GM19193 (cell line): Measurements from ENCODE around the gene BPIFA1.

Source experiments
- POLR2A ChIP-seq: IDR thresholded peaks from 4 replicates; pipeline ENCODE4 v1.6.1; 2011; ENCODE audit not compliant: insufficient read depth, insufficient read length; ENCODE audit errors: extremely low read depth

BPIFA1 gene

DNA sequence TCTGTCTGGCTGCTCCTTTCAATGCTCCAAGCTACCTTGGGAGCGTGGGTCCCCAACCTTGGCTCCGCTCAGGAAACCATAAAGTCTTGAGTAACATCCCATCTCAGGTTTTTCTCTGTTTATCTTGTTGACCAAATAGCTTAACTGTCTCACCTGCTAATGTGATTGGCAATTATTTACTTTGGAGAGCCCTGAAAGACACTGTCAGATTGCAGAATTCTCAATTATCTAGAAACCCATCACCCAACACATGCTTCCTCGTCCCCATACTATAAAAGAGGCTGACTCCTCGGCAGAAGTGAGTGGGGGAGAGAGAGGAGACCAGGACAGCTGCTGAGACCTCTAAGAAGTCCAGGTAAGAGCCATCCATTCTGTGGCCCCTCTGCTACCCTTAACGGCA is at the start of gene BPIFA1:
Gene BPIFA1, plus strand, starts transcription at position 301 of the 400 bp plus-strand sequence. CDS start 1,716 bp downstream, outside the sequence.
- TF ChIP-seq POLR2A: no peak

DNA sequence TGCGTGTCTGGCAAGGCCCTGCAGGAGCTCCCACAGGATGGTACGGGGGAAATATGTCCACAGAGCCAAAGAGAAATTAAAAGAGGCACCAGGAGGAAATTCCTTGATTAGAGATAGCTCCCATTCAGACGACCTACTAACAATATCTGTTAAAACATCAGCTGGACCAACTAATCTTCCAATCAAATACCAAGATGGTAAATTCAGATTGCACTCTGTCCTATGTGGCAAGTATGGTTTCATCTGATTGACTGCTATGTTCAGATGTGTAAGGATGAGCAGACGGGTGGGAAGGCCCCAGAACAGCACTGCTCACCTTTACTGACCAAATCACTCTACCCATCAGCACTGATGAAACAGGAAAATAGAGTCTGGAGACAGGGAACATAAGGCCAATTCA is 48.3 kb upstream of the BPIFA1 start:
- TF ChIP-seq POLR2A: no peak

GRCh38 chr20:33188421-33188820 is 47.4 kb upstream of the BPIFA1 start:
- no peak for TF ChIP-seq POLR2A

GRCh38 chr20:33191484-33191883 is 44.3 kb upstream of the BPIFA1 start:
- no peak for TF ChIP-seq POLR2A

DNA sequence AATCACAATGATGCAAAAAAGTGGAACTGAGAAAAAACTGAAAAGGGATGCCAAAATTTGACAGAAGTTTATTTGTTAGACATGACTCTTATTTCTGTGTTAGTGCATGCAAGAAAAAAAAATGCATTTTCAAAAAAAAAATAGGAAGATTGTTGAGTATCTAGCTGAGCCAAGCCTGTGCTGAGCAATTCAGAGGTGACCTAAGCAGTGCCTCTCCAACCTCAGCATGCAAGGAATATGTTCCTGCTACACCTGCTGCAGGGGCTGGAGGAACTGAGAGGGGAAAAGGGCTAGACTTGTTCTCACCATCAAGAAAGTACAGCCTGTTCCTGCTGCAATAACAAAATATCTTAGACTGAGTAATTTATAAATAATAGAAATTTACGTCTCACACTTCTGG is 43.8 kb upstream of the BPIFA1 start:
- no peak for TF ChIP-seq POLR2A

- TF ChIP-seq POLR2A: no peak
Measured at GRCh38 chr20:33192912-33193501, 42.8 kb upstream of the BPIFA1 start.

GRCh38 chr20:33199026-33199425 is 36.8 kb upstream of the BPIFA1 start:
- no peak for TF ChIP-seq POLR2A

- TF ChIP-seq POLR2A: no peak
Measured at GRCh38 chr20:33202451-33202850, 33.3 kb upstream of the BPIFA1 start.

GRCh38 chr20:33203444-33203843 is 32.4 kb upstream of the BPIFA1 start:
- no peak for TF ChIP-seq POLR2A

- no peak for TF ChIP-seq POLR2A
Measured at GRCh38 chr20:33209789-33210188, 26.0 kb upstream of the BPIFA1 start.

DNA sequence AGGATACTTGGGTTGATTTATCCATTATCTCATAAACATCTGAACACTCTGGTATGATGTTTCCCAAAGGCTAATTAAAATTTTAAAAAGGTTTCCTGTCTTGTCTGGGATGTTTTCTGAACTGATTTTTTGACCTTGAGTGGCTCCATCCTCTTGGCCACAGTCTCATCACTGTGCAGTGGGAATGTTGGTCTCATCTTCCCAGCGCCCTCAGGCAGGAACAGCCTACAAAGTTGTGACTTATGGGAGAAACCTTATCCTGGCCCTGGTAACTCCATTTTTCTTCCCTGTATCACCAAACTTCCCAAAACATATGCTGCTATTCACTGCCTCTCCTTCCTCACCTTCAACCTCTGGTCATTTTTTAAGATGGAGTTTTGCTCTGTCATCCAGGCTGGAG is 25.4 kb upstream of the BPIFA1 start:
- no peak for TF ChIP-seq POLR2A

- TF ChIP-seq POLR2A: no peak
Measured at GRCh38 chr20:33211817-33212424, 23.9 kb upstream of the BPIFA1 start.

- no peak for TF ChIP-seq POLR2A
Measured at GRCh38 chr20:33217052-33217451, 18.7 kb upstream of the BPIFA1 start, which contains the start of gene BPIFA3. TSS of gene BPIFA3 (plus strand) at chr20:33217352. CDS start at chr20:33217537, 185 bp downstream.

DNA sequence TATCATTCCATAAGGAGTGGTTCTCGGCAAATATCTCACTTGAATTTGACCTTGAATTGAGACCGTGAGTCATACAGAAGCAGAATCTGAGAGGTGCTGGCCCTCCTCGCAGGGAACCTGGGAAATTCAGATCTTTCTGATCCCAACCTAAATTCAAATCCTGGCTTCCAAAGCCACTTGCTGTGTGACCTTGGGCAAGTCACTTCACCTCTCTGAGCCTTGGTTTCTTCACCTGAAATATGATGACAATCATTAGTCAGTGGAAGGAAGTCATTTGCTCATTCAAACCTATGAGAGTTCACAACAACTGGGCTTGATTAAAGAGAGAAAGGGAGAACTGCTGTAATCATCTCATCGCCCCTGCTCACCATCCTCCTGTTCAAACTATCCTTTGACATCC is 11.4 kb upstream of the BPIFA1 start:
- TF ChIP-seq POLR2A: no peak

DNA sequence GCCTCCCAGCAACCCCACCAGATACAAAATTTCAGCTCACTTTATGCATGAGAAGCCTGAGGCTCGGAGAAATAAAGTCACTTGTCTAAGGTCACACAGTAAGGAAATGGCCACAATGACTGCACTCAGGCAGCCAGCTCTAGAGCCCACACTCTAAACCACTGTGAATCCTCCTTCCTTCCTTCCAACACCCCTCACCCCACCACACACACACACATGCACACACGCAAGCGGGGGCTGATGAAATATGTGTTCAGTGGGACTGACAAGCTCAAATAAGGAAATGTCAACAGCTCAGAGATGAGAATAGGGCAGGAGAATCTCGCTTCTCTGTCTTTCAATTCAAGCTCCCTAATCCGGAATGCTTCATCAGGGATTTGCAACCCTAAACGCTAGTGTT is 6.0 kb upstream of the BPIFA1 start:
- no peak for TF ChIP-seq POLR2A

DNA sequence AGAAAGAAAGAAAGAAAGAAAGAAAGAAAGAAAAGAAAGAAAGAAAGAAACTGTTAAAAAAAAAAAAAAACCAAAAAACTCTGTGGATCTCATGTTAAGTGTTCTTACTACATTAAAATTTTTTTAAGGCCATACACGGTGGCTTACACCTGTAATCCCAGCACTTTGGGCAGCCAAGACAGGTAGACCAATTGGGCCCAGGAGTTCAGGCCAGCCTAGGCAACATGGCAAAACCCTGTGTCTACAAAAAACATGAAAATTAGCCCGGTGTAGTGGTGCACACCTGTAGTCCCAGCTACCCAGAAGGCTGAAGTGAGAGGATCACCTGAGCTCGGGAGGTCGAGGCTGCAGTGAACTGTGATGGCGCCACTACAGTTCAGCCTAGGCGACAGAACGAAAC is 4.6 kb upstream of the BPIFA1 start:
- no peak for TF ChIP-seq POLR2A
